GM18868 (cell line): ENCODE measurements around the gene OSBPL3.
A peak's percentile ranks its signal among the peaks of the same experiment; 100 is the strongest.

Experiments used
- ATAC-seq: cut with Tn5 transposase; IDR thresholded peaks from one replicate; pipeline ENCODE4 v1.9.1; 2021; ENCODE audit warnings: mild to moderate bottlenecking, moderate library complexity; ENCODE audit not compliant: unreplicated experiment

Gene OSBPL3

GRCh38 chr7:24835643-24836042 is 144.3 kb downstream of the OSBPL3 start:
- ATAC-seq: peak; percentile 17

DNA sequence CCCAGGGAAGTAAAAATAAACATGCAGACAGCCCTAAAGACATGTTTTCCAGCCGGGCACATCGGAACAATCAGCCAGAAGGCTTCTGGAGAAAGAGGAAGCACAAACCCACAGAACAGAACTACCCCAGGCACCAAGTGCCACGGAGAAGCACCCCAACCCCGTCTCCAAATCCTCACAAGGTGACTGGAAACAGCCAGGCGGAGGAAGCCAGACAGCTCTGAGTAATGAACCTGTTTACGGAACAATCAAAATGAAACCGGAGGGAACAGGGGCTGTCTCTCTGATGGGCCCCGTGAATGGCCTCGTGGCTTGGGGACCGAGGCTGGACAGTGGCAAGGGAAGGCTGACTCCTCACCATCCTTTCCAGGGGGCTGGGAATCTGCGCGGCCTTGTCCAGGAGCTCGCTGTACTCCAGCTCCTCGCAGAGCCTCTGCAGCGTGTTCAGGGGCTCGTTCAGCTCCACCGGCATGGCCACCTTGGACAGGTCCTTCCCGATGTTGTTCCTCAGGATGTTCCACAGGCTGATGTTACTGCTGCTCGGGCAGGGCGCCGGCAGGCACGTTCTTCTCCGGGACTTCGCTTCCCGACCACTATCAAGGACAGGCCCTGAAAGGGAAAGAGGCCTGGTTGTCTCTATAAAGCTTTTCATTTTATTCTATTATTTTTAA is 145.7 kb downstream of the OSBPL3 start:
- peak; percentile 52 for ATAC-seq

GRCh38 chr7:24833549-24833948 is 146.4 kb downstream of the OSBPL3 start:
- no peak for ATAC-seq

- ATAC-seq: no peak
Observed at GRCh38 chr7:24831240-24831639, 148.7 kb downstream of the OSBPL3 start.

DNA sequence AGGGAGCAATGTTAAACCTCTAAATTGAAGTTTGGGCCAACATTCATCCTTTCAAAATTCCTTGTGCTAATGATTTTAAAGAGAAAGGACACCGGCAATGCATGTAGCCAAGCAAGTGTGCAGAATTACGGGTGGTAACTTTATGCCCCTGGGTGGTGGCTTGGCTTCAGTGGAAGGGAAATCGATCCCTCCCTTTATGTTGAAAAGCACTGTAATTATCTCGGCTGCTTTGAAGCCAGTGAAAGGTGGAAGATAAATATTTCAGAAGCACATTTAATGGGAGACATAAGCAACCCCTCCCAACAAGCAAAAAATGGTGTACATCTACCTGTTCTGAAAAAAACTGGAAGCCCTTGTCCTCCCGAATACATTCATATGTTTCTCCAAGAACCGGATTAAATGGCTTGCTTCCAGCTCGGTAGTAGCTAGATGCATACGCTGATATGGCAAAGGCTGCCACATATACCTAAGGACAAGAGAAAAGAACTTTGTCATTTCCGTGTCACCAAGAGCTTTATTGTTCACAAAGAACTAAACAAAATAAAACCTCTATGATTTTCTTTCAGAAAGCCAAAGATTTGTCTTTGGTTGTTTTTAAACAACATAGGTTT is 149.4 kb downstream of the OSBPL3 start:
- no peak for ATAC-seq

GRCh38 chr7:24829787-24830186 is 150.2 kb downstream of the OSBPL3 start:
- ATAC-seq: no peak

- ATAC-seq: no peak
Observed at GRCh38 chr7:24828891-24829661, 150.9 kb downstream of the OSBPL3 start.

DNA sequence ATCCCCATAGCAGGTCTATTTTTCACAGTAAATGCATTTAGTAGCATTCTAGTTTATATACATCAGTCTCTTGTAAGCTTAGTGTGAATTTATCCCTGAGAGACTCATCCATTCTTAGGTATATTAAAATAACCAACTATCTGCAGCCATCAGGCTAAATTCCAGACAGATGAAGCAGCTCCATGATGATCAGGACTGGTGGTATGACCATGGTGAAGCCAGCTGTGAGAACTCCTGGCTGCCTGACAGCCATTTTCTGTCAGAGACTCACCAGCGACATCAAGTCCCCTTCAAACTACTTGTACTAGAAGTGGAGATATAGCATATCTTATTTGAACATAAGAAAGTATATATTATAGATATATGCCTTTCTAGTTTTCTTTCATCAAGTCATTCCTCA is 152.4 kb downstream of the OSBPL3 start:
- ATAC-seq: no peak

GRCh38 chr7:24827027-24827426 is 153.0 kb downstream of the OSBPL3 start:
- ATAC-seq: no peak

GRCh38 chr7:24826662-24827020 is 153.3 kb downstream of the OSBPL3 start:
- no peak for ATAC-seq

- ATAC-seq: no peak
Observed at GRCh38 chr7:24825931-24826661, 153.9 kb downstream of the OSBPL3 start.

DNA sequence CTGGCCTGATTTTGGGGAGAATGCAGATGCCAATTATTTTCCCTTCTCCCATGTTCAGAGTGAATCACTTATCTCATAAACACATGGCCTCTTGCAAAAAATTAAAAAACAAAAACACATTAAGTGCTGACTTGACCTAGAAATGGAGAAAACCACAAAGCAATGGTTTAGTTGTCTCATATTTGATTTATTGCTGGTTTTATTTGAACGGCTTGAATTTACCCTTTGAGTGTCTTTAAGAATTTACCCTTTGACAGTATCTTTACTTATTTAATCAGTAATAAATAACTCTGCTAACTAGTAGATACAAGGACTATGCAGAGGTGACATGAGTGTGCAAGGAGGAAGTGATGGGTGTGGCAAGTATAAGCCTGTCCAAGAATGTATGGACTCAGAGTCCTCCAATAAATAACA is 154.6 kb downstream of the OSBPL3 start:
- no peak for ATAC-seq

GRCh38 chr7:24824896-24825295 is 155.1 kb downstream of the OSBPL3 start:
- ATAC-seq: no peak

GRCh38 chr7:24824400-24824799 is 155.6 kb downstream of the OSBPL3 start:
- no peak for ATAC-seq

- no peak for ATAC-seq
Observed at GRCh38 chr7:24821754-24822054, 158.3 kb downstream of the OSBPL3 start.

DNA sequence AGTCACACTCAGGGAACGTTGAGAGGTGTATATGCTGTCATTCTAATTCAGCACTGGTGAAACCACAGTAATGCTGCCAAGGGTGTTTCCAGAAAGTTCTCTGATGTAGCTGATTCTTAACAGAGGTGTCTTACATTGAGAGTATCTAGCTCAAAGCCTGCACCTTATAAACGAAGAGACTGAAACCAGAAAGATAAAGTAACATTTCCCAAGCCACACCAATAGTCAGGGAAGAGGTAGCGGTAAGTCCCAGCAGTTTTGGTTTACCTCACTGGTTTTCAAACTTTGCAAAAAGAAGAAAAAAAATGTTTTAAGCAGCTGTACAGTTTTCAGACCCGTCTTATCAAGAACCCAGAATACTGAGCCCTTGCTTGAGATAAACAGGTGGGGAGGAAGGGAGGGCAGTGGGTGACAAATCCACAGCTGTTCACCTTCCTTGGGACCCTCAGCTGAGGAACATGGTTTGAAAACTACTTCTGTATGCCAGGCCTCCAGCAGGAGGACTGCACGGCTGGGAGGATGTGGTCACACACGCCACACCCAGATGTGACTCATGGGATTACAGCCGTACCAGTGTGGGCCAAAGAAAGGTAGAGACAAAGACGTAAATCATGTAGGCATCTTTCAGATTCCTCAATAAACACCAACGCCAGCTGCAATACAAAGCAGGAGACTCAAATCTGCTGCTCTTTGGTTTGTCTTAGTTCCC is 158.8 kb downstream of the OSBPL3 start:
- ATAC-seq: peak; percentile 85

GRCh38 chr7:24820730-24821044 is 159.3 kb downstream of the OSBPL3 start:
- no peak for ATAC-seq

DNA sequence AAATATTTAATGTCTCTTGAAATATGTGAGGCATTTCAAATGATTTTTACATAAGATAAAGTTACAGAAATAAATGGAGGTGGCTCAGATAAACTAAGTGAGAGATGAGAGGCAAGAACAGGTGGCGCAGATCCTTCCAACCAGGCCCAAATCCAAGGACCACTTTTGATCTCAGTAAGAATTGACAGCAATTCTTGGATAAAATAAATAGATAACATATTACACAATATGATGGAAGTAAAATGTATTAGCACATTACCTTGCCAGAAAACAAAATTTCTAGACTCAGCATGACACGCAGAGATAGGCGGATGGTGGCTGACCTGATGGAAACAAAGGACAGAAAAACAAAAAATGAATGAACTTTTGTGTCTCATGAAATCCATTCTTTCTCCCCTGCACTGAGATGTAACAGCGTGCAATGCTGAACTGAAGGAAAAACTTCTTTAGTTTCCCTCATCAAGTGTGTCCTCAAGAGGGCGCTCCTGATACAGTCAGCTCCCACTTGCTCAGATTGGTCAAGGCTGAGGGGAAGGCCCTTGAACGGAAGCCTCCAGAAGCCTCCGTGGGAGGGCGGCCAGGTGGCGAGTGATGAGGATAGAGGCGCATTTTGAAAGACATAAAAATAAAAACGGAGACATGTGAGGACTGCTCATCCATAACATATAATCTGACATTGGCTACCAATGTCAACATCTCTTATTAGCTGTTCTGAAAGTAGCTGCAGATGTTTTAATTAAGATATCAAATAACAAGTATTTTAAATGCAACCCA is 159.9 kb downstream of the OSBPL3 start:
- ATAC-seq: peak; percentile 54

DNA sequence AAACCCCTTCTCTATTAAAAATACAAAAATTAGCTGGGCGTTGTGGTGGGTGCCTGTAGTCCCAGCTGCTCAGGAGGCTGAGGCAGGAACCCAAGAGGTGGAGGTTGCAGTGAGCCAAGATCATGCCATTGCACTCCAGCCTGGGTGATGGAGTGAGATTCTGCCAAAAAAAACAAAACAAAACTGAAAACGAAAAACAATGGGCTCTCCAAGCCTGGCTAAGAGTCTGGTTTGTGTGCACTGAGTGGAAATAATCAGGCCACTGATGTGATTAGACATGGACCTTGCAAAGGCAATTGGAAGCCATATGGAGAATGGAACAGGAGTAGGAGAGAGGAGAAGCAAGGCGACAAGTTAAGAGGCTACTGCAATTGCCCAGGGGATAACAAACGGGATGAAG is 162.6 kb downstream of the OSBPL3 start:
- no peak for ATAC-seq

DNA sequence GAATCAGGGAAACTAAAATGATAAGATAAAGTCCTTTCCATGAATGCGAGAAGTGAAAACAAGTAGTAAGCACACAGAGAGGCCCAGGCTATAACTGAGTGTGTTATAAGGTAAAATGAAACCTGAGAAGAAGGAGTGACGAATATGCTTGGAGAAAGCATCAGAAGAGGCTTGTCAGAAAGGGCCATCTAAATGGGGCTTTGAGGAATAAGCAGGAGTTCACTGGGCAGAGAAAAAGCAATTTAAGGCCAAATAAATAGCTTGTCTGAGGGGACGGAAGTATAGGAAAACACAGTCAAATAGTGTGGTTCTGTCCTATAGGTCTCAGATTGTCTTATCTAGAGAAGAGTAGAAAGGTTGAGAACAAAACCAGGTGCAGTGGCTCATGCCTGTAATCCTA is 163.1 kb downstream of the OSBPL3 start:
- ATAC-seq: no peak
